ENCODE measurements around the gene PRDM2. TPM values are rescaled to one million over a fixed set of nuclear protein-coding genes. Genes with fewer than 3 reads are reported as not detected.

Gene PRDM2
- total and polyA plus RNA-seq, 11 donors: 16.1 to 52.7 (median 36.3) TPM

- intact Hi-C loops (cut with DNase I): no loop called here
- WGBS, 4 donors: 92 to 99% (median 96%) methylated on average over 5 of the region's 5 CpGs
Observed at GRCh38 chr1:13769830-13770229, 69.8 kb downstream of the PRDM2 start.

GRCh38 chr1:13770743-13771142, 70.8 kb downstream of the PRDM2 start:
- Histone ChIP-seq H3K36me3 (peaks cover 0 to 33% (median 23%) of the 10 kb centered on the region in 9 donors), H3K4me1 (peaks cover 0 to 30% (median 7%) of the 10 kb centered on the region in 12 donors), H3K27ac (no peak overlapping the region), H3K4me3 (no peak overlapping the region), H3K27me3 (no peaks in the 10 kb centered on the region), H3K9me3 (no peaks in the 10 kb centered on the region)
- ATAC-seq (no peak), DNase-seq (no peak)
- 71 to 91% (median 86%) methylated on average over 3 of the region's 3 CpGs for WGBS, 4 donors
- TF ChIP-seq POLR2A (IDR thresholded peaks at IDR 0.05) (no peak), CTCF (IDR thresholded peaks at IDR 0.05) (no peak)
- intact Hi-C loops (cut with DNase I): no loop called here

More at GRCh38 chr1:13769830-13770229, 69.8 kb downstream of the PRDM2 start:
- DNase-seq (no peak), ATAC-seq (no peak)
- Histone ChIP-seq H3K27me3 (no peaks in the 10 kb centered on the region), H3K4me3 (no peak overlapping the region), H3K9me3 (no peaks in the 10 kb centered on the region), H3K36me3 (peaks cover 0 to 24% (median 19%) of the 10 kb centered on the region in 9 donors), H3K4me1 (peaks cover 0 to 36% (median 11%) of the 10 kb centered on the region in 12 donors), H3K27ac (no peak overlapping the region)
- TF ChIP-seq CTCF (IDR thresholded peaks at IDR 0.05): no peak
- TF ChIP-seq POLR2A (IDR thresholded peaks at IDR 0.05): no peak

GRCh38 chr1:13771745-13772144, 71.8 kb downstream of the PRDM2 start:
- no peak overlapping the region for H3K27ac ChIP-seq
- H3K36me3 ChIP-seq: peaks cover 0 to 43% (median 33%) of the 10 kb centered on the region in 9 donors
- no peak for TF ChIP-seq POLR2A (IDR thresholded peaks at IDR 0.05)
- no peak for TF ChIP-seq CTCF (IDR thresholded peaks at IDR 0.05)
- no peaks in the 10 kb centered on the region for H3K27me3 ChIP-seq
- H3K4me3 ChIP-seq: no peak overlapping the region
- no peak for ATAC-seq
- WGBS, 4 donors: 81 to 83% (median 82%) methylated on average over 5 of the region's 5 CpGs
- no peak for DNase-seq
- no peaks in the 10 kb centered on the region for H3K9me3 ChIP-seq
- intact Hi-C loops (cut with DNase I): no loop called here
- peaks cover 0 to 23% (median 7%) of the 10 kb centered on the region in 12 donors for H3K4me1 ChIP-seq

GRCh38 chr1:13772271-13772670, 72.3 kb downstream of the PRDM2 start:
- Histone ChIP-seq H3K36me3 (peaks cover 0 to 49% (median 38%) of the 10 kb centered on the region in 9 donors), H3K4me3 (no peak overlapping the region), H3K27me3 (no peaks in the 10 kb centered on the region), H3K27ac (no peak overlapping the region), H3K4me1 (peaks cover 0 to 21% (median 6%) of the 10 kb centered on the region in 12 donors), H3K9me3 (no peaks in the 10 kb centered on the region)
- ATAC-seq (no peak), DNase-seq (no peak)
- intact Hi-C loops (cut with DNase I): no loop called here
- WGBS, 4 donors: 78 to 83% (median 80%) methylated on average over 4 of the region's 4 CpGs
- TF ChIP-seq CTCF (IDR thresholded peaks at IDR 0.05): no peak
- no peak for TF ChIP-seq POLR2A (IDR thresholded peaks at IDR 0.05)

Data from heart left ventricle (tissue), 16 donors.